ENCODE results near the gene CPOX.
"Not testable (repeated sequence)": the region's sequence is repeated elsewhere in the genome, so short reads cannot be mapped to it uniquely, and the experiment has no call there.

Gene CPOX

GRCh38 chr3:98561727-98562521, 31.5 kb downstream of the CPOX start:
- DNase-seq: peak; percentile 38

GRCh38 chr3:98560911-98561310, 32.5 kb downstream of the CPOX start:
- no peak for DNase-seq

GRCh38 chr3:98559769-98560168, 33.6 kb downstream of the CPOX start:
- DNase-seq: not testable (repeated sequence)

- DNase-seq: no peak
Measured at GRCh38 chr3:98558100-98558827, 35.1 kb downstream of the CPOX start.

- no peak for DNase-seq
Measured at GRCh38 chr3:98557324-98558010, 35.9 kb downstream of the CPOX start.

GRCh38 chr3:98556164-98557130, 37.0 kb downstream of the CPOX start:
- DNase-seq: peak; percentile 57

- DNase-seq: no peak
Measured at GRCh38 chr3:98555025-98555379, 38.4 kb downstream of the CPOX start.

- no peak for DNase-seq
Measured at GRCh38 chr3:98554580-98554979, 38.8 kb downstream of the CPOX start.

- no peak for DNase-seq
Measured at GRCh38 chr3:98553753-98554152, 39.7 kb downstream of the CPOX start.

- no peak for DNase-seq
Measured at GRCh38 chr3:98553021-98553563, 40.3 kb downstream of the CPOX start.

- DNase-seq: no peak
Measured at GRCh38 chr3:98552232-98553020, 41.0 kb downstream of the CPOX start.

- DNase-seq: no peak
Measured at GRCh38 chr3:98551754-98552153, 41.7 kb downstream of the CPOX start.

- no peak for DNase-seq
Measured at GRCh38 chr3:98551236-98551635, 42.2 kb downstream of the CPOX start.

GRCh38 chr3:98550833-98551232, 42.6 kb downstream of the CPOX start:
- DNase-seq: no peak

GRCh38 chr3:98548544-98548943, 44.9 kb downstream of the CPOX start:
- no peak for DNase-seq

GRCh38 chr3:98545940-98546339, 47.5 kb downstream of the CPOX start:
- DNase-seq: no peak

- DNase-seq: no peak
Measured at GRCh38 chr3:98542623-98543022, 50.8 kb downstream of the CPOX start.

- DNase-seq: no peak
Measured at GRCh38 chr3:98541695-98542094, 51.7 kb downstream of the CPOX start.

- no peak for DNase-seq
Measured at GRCh38 chr3:98540346-98540745, 53.1 kb downstream of the CPOX start.

- DNase-seq: no peak
Measured at GRCh38 chr3:98536456-98537017, 56.9 kb downstream of the CPOX start.

- DNase-seq: no peak
Measured at GRCh38 chr3:98534734-98535133, 58.7 kb downstream of the CPOX start.
